Astrocyte of the cerebellum (primary cell): ENCODE measurements around the gene TIAL1.

Source experiments
- DNase-seq: peaks from one replicate; pipeline ENCODE4 v3.0.0-alpha.2; 2011; ENCODE audit warnings: low read depth
- H3K4me3 ChIP-seq: 2 replicates; pipeline ENCODE4 v1.5.1; 2011; ENCODE audit warnings: mild to moderate bottlenecking, low read depth, low read length, moderate library complexity
- in situ Hi-C: cut with HindIII; loops from 2 replicates; pipeline ENCODE4 v1.10.0; 2017; ENCODE audit warnings: low sequenced_read_pairs
- TF ChIP-seq, protein P1 (sequence below): IDR thresholded peaks from 2 replicates; pipeline ENCODE4 v1.5.1; 2012; ENCODE audit warnings: low read length, low read depth, moderate library complexity, mild to moderate bottlenecking; ENCODE audit errors: missing control alignments

Gene TIAL1

DNA sequence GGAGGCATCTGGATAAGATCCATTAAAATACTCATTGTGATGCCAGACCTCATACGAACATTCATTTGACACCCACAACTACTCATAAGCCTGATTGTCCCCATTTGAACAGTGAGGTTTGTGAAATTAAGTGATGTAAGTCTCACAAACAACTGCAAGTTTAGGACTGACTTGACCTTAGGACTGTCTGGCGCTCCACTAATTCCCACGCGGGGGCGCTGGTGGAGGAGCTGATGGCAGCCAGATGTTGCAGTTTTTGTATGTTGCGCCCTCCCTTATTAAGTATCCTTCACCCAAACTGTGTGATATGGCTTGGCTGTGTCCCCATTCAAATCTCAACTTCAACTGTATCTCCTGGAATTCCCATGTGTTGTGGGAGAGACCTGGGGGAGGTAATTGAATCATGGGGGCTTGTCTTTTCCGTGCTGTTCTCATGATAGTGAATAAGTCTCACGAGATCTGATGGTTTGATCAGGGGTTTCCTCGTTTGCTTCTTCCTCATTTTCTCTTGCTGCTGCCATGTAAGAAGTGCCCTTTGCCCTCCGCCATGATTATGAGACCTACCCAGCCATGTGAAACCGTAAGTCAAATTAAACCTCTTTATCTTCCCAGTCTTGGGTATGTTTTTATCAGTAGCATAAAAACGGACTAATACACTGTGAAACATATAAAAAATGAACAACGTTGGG is 20.3 kb upstream of the TIAL1 start:
- DNase-seq: no peak
- in situ Hi-C loops: no loop called here
- TF ChIP-seq, protein P1, sequence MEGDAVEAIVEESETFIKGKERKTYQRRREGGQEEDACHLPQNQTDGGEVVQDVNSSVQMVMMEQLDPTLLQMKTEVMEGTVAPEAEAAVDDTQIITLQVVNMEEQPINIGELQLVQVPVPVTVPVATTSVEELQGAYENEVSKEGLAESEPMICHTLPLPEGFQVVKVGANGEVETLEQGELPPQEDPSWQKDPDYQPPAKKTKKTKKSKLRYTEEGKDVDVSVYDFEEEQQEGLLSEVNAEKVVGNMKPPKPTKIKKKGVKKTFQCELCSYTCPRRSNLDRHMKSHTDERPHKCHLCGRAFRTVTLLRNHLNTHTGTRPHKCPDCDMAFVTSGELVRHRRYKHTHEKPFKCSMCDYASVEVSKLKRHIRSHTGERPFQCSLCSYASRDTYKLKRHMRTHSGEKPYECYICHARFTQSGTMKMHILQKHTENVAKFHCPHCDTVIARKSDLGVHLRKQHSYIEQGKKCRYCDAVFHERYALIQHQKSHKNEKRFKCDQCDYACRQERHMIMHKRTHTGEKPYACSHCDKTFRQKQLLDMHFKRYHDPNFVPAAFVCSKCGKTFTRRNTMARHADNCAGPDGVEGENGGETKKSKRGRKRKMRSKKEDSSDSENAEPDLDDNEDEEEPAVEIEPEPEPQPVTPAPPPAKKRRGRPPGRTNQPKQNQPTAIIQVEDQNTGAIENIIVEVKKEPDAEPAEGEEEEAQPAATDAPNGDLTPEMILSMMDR: peak; percentile 7
- H3K4me3 ChIP-seq: no peak overlapping the region

DNA sequence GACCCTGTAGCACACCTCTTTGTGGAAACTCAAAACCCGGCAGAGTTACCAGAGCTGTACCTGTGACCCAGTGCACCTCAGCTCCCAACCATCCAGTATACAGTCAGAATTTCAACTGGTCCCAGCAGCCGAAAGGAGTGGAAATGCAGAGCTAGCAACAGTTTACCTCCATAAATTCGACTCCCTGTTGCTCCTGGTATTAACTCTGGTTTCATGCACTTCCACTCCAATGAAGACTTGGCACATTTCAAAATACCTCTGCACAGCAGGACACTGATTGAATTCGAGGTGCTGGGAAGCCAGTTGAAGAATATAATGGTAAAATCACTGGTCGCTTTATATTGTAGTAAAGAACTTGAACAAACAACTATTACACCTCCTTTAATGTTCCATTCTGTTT is 17.9 kb upstream of the TIAL1 start:
- TF ChIP-seq, protein P1: no peak
- in situ Hi-C loops: no loop called here
- H3K4me3 ChIP-seq: no peak overlapping the region
- DNase-seq: peak; percentile 46

DNA sequence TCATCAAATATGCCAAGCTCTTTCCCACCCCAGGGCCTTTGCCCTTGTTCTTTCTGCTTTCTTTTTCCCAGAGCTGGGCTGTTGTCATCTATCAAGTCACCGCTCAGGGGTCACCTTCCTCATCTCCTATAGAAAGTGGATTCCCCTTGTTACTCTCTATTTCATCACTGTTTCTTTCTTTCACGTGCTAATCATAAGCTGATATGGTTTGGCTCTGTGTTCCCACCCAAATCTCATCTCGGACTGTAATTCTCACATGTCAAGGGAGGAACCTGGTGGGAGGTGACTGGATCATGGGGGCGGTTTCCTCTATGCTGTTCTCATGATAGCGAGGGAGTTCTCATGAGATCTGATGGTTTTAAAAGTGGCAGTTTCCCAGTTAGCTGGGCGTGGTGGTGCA is 17.0 kb upstream of the TIAL1 start:
- TF ChIP-seq, protein P1: no peak
- no peak for DNase-seq
- in situ Hi-C loops: no loop called here
- H3K4me3 ChIP-seq: no peak overlapping the region

DNA sequence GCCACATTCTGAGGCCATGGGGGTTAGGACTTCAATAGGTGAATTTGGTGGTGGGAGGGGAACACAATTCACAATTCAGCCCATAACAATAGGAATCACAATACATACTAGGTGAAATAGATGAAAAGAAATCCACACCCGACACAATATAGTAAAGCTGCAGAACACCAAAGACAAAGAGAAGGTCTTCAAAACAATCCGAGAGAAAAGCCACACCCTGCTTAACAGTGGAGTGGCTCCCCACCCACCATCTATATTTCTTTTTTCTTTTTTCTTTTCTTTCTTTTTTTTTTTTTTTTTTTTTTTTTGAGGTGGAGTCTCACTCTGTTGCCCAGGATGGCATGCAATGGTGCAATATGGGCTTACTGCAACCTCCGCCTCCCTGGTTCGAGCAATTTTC is 14.7 kb upstream of the TIAL1 start:
- DNase-seq: no peak
- in situ Hi-C loops: no loop called here
- TF ChIP-seq, protein P1: no peak
- H3K4me3 ChIP-seq: no peak overlapping the region

DNA sequence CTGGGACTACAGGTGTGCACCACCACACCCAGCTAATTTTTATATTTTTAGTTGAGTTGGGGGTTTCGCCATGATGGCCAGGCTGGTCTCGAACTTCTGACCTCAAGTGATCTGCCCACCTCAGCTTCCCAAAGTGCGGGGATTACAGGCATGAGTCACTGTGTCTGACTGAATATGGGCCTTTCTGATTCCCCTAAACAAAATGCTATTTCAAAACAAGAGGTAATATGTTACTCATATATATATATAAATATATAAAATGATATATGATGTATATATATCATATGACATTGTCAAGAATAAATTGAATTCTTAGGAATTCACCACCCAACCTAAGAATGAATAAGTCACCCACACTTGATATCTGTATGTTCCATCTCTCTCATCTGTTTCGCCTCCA is 12.8 kb upstream of the TIAL1 start:
- TF ChIP-seq, protein P1: no peak
- in situ Hi-C loops: no loop called here

DNA sequence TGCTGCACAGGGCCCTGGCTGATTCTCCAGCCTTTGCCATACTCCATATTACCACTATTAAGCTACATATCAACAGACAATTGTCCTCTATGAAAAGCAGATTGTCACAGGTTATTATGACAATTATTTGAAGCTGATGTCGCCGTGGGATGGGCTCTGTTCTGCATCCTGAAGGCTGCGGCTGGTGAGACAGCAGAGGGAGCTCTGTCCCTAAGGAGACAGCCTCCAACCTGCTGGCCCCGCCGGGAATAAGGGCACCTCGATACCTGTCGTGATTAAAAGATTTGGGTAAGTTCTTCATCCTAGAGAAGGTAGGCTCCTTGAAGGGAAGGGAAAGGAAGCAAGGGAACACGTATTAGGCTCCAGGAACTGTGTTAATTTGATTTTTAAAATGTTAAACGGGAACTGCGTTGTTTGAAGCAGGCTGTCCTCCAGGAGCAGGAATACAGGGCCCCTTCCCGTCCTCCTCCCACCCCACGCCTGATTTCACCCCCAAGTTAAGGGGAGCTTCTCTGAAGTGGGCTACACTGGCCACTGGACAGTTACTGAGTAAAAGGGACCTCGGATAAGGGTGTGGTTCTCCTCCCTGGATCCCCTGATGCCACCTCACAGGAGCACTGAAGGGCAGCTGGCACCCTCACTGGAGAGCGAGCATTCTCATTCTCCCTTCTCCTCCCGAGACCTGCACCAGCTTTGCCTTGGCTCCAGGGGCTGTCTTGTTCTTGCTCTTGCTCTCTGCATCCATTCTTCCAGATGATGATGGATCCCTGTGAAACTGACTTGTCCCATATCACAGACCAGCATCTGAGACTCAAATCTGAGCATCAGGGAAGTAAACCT is 11.8 kb upstream of the TIAL1 start:
- in situ Hi-C loops: no loop called here
- TF ChIP-seq, protein P1: peak; percentile 83
- no peak overlapping the region for H3K4me3 ChIP-seq
- DNase-seq: no peak

More for the DNA sequence above, 12.8 kb upstream of the TIAL1 start:
- no peak for DNase-seq
- no peak overlapping the region for H3K4me3 ChIP-seq
